K562 (cell line): Measurements from ENCODE around the gene TM2D3. TPM values are rescaled to one million over a fixed set of nuclear protein-coding genes. Genes with fewer than 3 reads are reported as not detected.

ENCODE experiments used
- ATAC-seq: fragments of 200-7000 bp; cut with Tn5 transposase; 3 replicates; pipeline ENCODE4 v1.9.1; 2020; ENCODE audit warnings: moderate library complexity
- BruUV-seq: library from RNA; stranded (reverse); fragments of 400-500 nt; replicated peaks from 2 replicates; lab custom pipeline; 2021; lab: Mats Ljungman, UMichigan
- CTCF ChIA-PET: fragments of 300-600 bp; formaldehyde crosslinking; extraction: SDS; loops from one replicate; lab custom pipeline; 2021; ENCODE audit warnings: low intra/inter-chr PET ratio; lab: Yijun Ruan, JAX
- POLR2A ChIA-PET: fragments of 300-600, 350-650 bp; sonication (Branson Sonifier 250); formaldehyde crosslinking; extraction: SDS; loops from one replicate; lab custom pipeline; 2021; ENCODE audit warnings: antibody characterized with exemption, inconsistent platforms; lab: Yijun Ruan, JAX
- DNase-seq, 4 experiments: peaks; one replicate each; pipeline versions ENCODE4 v3.0.0 to v3.0.0-alpha.2; 2011 to 2018; ENCODE audit warnings: low spot score in 3 of 4, mixed read lengths in 3 of 4; ENCODE audit errors: extremely low read depth in 1 of 4
- FAIRE-seq: peaks from 2 replicates; lab custom pipeline; 2011; peaks lifted over from hg19 to GRCh38; lab: Jason Lieb, UNC
- H2AFZ ChIP-seq: 2 replicates; pipeline ENCODE4 v1.6.0; 2011; ENCODE audit warnings: low read depth, low read length, control low read depth, inconsistent platforms
- H3K27ac ChIP-seq: fragments of 200-600 bp; 3 replicates; pipeline ENCODE4 v1.8.0; 2011; ENCODE audit warnings: low read depth, mild to moderate bottlenecking, control low read depth, inconsistent platforms, low read length, moderate library complexity, mixed read lengths; ENCODE audit errors: extremely low read depth
- H3K27me3 ChIP-seq, 2 experiments: fragments of 300-600 bp in 1 of 2; 2 replicates in 1 of 2; 3 replicates in 1 of 2; pipeline versions ENCODE4 v1.6.0 to v1.8.0; 2011; ENCODE audit warnings: inconsistent platforms in 2 of 2, low read length in 2 of 2, mild to moderate bottlenecking in 1 of 2, mixed read lengths in 1 of 2, moderate library complexity in 1 of 2; ENCODE audit not compliant: control insufficient read depth in 2 of 2, insufficient read depth in 2 of 2
- H3K36me3 ChIP-seq: fragments of 300-600 bp; 3 replicates; pipeline ENCODE4 v1.8.0; 2011; ENCODE audit warnings: mild to moderate bottlenecking, low read length, inconsistent platforms; ENCODE audit not compliant: control insufficient read depth, insufficient read depth
- H3K4me1 ChIP-seq, 2 experiments: fragments of 200-600 bp in 1 of 2; replicated peaks in 1 of 2; 2 replicates in 1 of 2; 3 replicates in 1 of 2; pipeline versions ENCODE4 v1.5.1 to v1.8.0; 2011; ENCODE audit warnings: inconsistent platforms in 2 of 2, low read length in 2 of 2, mild to moderate bottlenecking in 1 of 2, mixed read lengths in 1 of 2, moderate library complexity in 1 of 2; ENCODE audit not compliant: control insufficient read depth in 2 of 2, insufficient read depth in 2 of 2
- H3K4me2 ChIP-seq: 2 replicates; pipeline ENCODE4 v1.6.1; 2011; ENCODE audit warnings: low read length, control low read depth, inconsistent platforms, mixed read lengths; ENCODE audit not compliant: insufficient read depth
- H3K4me3 ChIP-seq: fragments of 200-600 bp; sonication (generic), shearing (Covaris generic); 2 replicates; pipeline ENCODE4 v1.5.1; 2016; ENCODE audit warnings: control low read depth, inconsistent platforms
- H3K79me2 ChIP-seq: fragments of 200-600 bp; 3 replicates; pipeline ENCODE4 v1.8.0; 2011; ENCODE audit warnings: low read length, inconsistent platforms; ENCODE audit not compliant: control insufficient read depth, insufficient read depth
- H3K9ac ChIP-seq, 2 experiments: 2 replicates each; pipeline versions ENCODE4 v1.6.0 to v1.6.1; 2011; ENCODE audit warnings: low read depth in 2 of 2, low read length in 2 of 2, control low read depth in 1 of 2, inconsistent platforms in 1 of 2, mild to moderate bottlenecking in 1 of 2, mixed read lengths in 1 of 2; ENCODE audit not compliant: insufficient read depth in 1 of 2
- H3K9me1 ChIP-seq: one replicate; pipeline ENCODE4 v1.6.0; 2011; ENCODE audit warnings: inconsistent platforms, mild to moderate bottlenecking, low read length, moderate library complexity; ENCODE audit not compliant: control insufficient read depth, insufficient read depth
- H3K9me3 ChIP-seq: replicated peaks from 2 replicates; pipeline ENCODE4 v1.5.1; 2011; ENCODE audit warnings: low read depth, low read length, inconsistent platforms; ENCODE audit not compliant: control insufficient read depth, insufficient read depth
- H4K20me1 ChIP-seq: replicated peaks from 2 replicates; pipeline ENCODE4 v1.6.1; 2011; ENCODE audit warnings: low read length, inconsistent platforms, mixed read lengths; ENCODE audit not compliant: control insufficient read depth, insufficient read depth
- CREM ChIP-seq: IDR thresholded peaks from 2 replicates; pipeline ENCODE4 v1.6.1; 2014; ENCODE audit warnings: antibody characterized with exemption, low read depth
- ETV1 ChIP-seq: fragments of 450-650 bp; conservative IDR thresholded peaks from 2 replicates; pipeline ENCODE4 v1.6.1; 2016; ENCODE audit warnings: missing genetic modification characterization, control low read depth, low read depth, missing compliant biosample characterization
- HNRNPLL ChIP-seq: fragments of 200-400 bp; formaldehyde crosslinking; IDR thresholded peaks from 2 replicates; pipeline ENCODE4 v1.6.1; 2017; ENCODE audit warnings: low read length, low read depth, mild to moderate bottlenecking; ENCODE audit not compliant: poor library complexity, severe bottlenecking
- POLR2A ChIP-seq: fragments of 450-650 bp; conservative IDR thresholded peaks from 2 replicates; pipeline ENCODE4 v1.6.1; 2016
- POLR2AphosphoS5 ChIP-seq: IDR thresholded peaks from 2 replicates; pipeline ENCODE4 v1.6.1; 2011; ENCODE audit warnings: mild to moderate bottlenecking, low read depth, low read length, moderate library complexity; ENCODE audit not compliant: control insufficient read depth, insufficient read depth
- RBBP5 ChIP-seq: fragments of 200-600 bp; sonication (generic); IDR thresholded peaks from 2 replicates; pipeline ENCODE4 v1.6.1; 2012; ENCODE audit warnings: borderline replicate concordance, mild to moderate bottlenecking, low read length, control low read depth, inconsistent platforms; ENCODE audit not compliant: insufficient read depth, poor library complexity, severe bottlenecking
- RBM15 ChIP-seq: fragments of 200-400 bp; formaldehyde crosslinking; IDR thresholded peaks from 2 replicates; pipeline ENCODE4 v1.6.1; 2018; ENCODE audit warnings: mild to moderate bottlenecking, low read length, moderate library complexity; ENCODE audit not compliant: insufficient read depth
- SETDB1 ChIP-seq: IDR thresholded peaks from one replicate; pipeline ENCODE4 v1.6.1; 2012; ENCODE audit warnings: low read length, control low read depth, inconsistent platforms
- TBL1XR1 ChIP-seq, 2 experiments: IDR thresholded peaks; 2 replicates each; pipeline ENCODE4 v1.6.1; 2012; ENCODE audit warnings: improper control_type of control experiment in 2 of 2, low read length in 2 of 2, mild to moderate bottlenecking in 1 of 2
- TRIM24 ChIP-seq, 2 experiments: fragments of 450-650 bp; IDR thresholded peaks; 2 replicates each; pipeline ENCODE4 v1.6.1; 2016
- ZNF134 ChIP-seq: fragments of 250-450 bp; sonication (Bioruptor Pico); conservative IDR thresholded peaks from 2 replicates; pipeline ENCODE4 v1.4.0; 2020
- WGBS: fragments of 100-300 bp; shearing (Covaris generic); methylation state at CpG from one replicate; pipeline ENCODE4 v1.1.6; 2016; ENCODE audit warnings: low coverage, mixed read lengths; ENCODE audit not compliant: insufficient coverage; ENCODE audit errors: missing lambda C conversion rate; 5-methylcytosine and 5-hydroxymethylcytosine counted together
- in situ Hi-C: fragments of 300-500 bp; cut with MboI; formaldehyde crosslinking; loops from 4 replicates; pipeline ENCODE4 v1.15.0; 2018; ENCODE audit warnings: inconsistent platforms, mixed read lengths
- intact Hi-C: fragments of 100-400 bp; cut with micrococcal nuclease; formaldehyde crosslinking; loops from 2 replicates; pipeline ENCODE4 v1.14.2; 2022
- polyA plus RNA-seq, 8 experiments: library from polyadenylated mRNA; depleted of rRNA in 4 of 8; stranded (reverse) in 5 of 8; unstranded in 3 of 8; fragments of >200 nt; fragmentation: Nextera tagmentation in 2 of 8; fragmentation: Illumina TruSeq in 1 of 8; extraction: Ambion mirVana in 2 of 8; extraction: Trizol in 1 of 8; gene quantifications; 2 replicates each; pipeline versions ENCODE4 v1.2.1 to v1.2.3, GENCODE V29; 2011 to 2014; ENCODE audit warnings: inconsistent platforms in 1 of 8, missing spikeins in 1 of 8
- total RNA-seq, 7 experiments: library from RNA; depleted of rRNA in 6 of 7; stranded (reverse); fragments of >200 nt in 6 of 7; fragmentation: Illumina TruSeq in 2 of 7; extraction: Trizol in 2 of 7; gene quantifications; 2 replicates each; pipeline versions ENCODE4 v1.2.1 to v1.2.3, GENCODE V29; 2011 to 2021; ENCODE audit warnings: low replicate concordance in 1 of 7
- TF ChIP-seq, protein P1 (sequence below): fragments of 250-450 bp; sonication (Bioruptor Pico); IDR thresholded peaks from 2 replicates; pipeline ENCODE4 v1.8.0; 2021; ENCODE audit warnings: moderate library complexity, mild to moderate bottlenecking, inconsistent platforms
- TF ChIP-seq, protein P2 (sequence below): fragments of 150-350 bp; IDR thresholded peaks from 2 replicates; pipeline ENCODE4 v1.6.1; 2014; ENCODE audit warnings: low read depth, mild to moderate bottlenecking, low read length, borderline replicate concordance

Gene TM2D3
- total and polyA plus RNA-seq, 9 of the 15 experiments (the other 6 are each of a cell fraction or from before 2014, with no cell fraction given): 16.5 to 67.9 (median 31.3) TPM

DNA sequence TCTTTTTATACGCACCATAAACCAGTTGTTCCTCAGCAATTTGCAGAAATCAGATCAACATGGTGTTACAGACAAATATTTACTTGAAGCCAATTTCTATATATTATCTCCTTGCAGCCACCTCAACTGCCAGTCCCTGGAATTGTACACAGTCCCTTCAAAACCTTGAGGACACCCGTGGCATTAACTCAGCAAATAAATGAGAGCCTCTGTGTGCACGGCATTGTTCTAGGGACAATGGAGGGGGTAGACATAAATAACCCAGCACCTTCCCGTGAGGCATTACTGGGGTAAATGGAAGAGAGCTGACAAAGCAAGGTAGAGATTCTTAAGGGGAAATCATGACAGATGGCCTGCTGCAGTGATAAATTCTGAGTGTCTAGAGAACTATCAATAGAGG lies 12.5 kb downstream of the TM2D3 start:
- no peak for FAIRE-seq
- in situ Hi-C loops: no loop called here
- POLR2A ChIA-PET: interaction anchor here (0.7 to 1.9 kb wide), 3 partner anchors 17 to 345 kb away, joined by 3 read pairs; no protein-coding TSS in a partner anchor

DNA sequence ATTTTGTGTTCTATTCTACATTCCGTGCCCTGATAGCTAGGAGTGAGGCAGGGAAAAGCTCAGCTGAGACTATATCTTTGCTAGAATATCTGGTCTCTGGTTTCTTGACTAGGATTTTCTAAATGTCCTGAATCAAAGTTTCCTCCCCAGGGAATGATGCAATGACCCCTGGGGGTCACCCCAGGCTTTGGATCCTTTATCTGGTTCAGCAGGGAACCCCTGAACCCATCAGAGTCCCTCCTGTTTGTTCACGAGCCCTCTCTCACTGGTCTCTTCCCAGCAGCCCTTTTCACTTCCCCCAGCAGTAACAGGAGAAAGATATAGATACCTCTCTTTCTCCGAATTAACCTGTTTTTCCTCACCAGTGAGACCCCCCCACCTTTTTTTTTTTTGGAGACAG lies 14.3 kb downstream of the TM2D3 start:
- no peak for FAIRE-seq
- in situ Hi-C loops: no loop called here
- no peak overlapping the region for H2AFZ ChIP-seq
- TF ChIP-seq ETV1 (tag) (no peak), RBBP5 (no peak), ZNF134 (no peak), SETDB1 (no peak), TRIM24 (IDR thresholded peaks at IDR 0.05) (no peak), TBL1XR1 (IDR thresholded peaks at IDR 0.05; ENCODE audit: low read length in 2 of 2) (no peak), POLR2AphosphoS5 (no peak), HNRNPLL (no peak), RBM15 (no peak)
- TF ChIP-seq, protein P1, sequence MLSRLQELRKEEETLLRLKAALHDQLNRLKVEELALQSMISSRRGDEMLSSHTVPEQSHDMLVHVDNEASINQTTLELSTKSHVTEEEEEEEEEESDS (CRISPR knock-in tag): no peak
- TF ChIP-seq, protein P2, sequence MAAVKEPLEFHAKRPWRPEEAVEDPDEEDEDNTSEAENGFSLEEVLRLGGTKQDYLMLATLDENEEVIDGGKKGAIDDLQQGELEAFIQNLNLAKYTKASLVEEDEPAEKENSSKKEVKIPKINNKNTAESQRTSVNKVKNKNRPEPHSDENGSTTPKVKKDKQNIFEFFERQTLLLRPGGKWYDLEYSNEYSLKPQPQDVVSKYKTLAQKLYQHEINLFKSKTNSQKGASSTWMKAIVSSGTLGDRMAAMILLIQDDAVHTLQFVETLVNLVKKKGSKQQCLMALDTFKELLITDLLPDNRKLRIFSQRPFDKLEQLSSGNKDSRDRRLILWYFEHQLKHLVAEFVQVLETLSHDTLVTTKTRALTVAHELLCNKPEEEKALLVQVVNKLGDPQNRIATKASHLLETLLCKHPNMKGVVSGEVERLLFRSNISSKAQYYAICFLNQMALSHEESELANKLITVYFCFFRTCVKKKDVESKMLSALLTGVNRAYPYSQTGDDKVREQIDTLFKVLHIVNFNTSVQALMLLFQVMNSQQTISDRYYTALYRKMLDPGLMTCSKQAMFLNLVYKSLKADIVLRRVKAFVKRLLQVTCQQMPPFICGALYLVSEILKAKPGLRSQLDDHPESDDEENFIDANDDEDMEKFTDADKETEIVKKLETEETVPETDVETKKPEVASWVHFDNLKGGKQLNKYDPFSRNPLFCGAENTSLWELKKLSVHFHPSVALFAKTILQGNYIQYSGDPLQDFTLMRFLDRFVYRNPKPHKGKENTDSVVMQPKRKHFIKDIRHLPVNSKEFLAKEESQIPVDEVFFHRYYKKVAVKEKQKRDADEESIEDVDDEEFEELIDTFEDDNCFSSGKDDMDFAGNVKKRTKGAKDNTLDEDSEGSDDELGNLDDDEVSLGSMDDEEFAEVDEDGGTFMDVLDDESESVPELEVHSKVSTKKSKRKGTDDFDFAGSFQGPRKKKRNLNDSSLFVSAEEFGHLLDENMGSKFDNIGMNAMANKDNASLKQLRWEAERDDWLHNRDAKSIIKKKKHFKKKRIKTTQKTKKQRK: no peak

More for the DNA sequence above, 12.5 kb downstream of the TM2D3 start:
- H3K79me2 ChIP-seq: no peaks in the 10 kb centered on the region
- peaks cover 47% of the 10 kb centered on the region for H3K36me3 ChIP-seq
- DNase-seq (no peak), ATAC-seq (no peak)
- H3K27me3 ChIP-seq: no peaks in the 10 kb centered on the region
- CTCF ChIA-PET: interaction anchor here (2.4 kb wide), 1 partner anchor 351 kb away, joined by 16 read pairs; no protein-coding TSS in a partner anchor
- intact Hi-C loops: loop anchor here (2.0 to 10.0 kb wide), 3 partner anchors 99 to 625 kb away; no protein-coding TSS in a partner anchor
- no peaks in the 10 kb centered on the region for H4K20me1 ChIP-seq
- H2AFZ ChIP-seq: no peak overlapping the region
- H3K9me3 ChIP-seq: no peaks in the 10 kb centered on the region
- no peaks in the 10 kb centered on the region; a peak in 1 of 5 replicates for H3K4me1 ChIP-seq
- no TSS peak for BruUV-seq
- no peaks in the 10 kb centered on the region for H3K9me1 ChIP-seq
- no peak overlapping the region for H3K9ac ChIP-seq
- TF ChIP-seq POLR2A (0 out of 2 replicates have a peak, but pooled peaks have one; percentile 29), CREM (no peak)
- H3K27ac ChIP-seq: no peak overlapping the region
- H3K4me2 ChIP-seq: no peak overlapping the region
- 86% methylated on average over 4 of the region's 4 CpGs for WGBS
- H3K4me3 ChIP-seq: no peak overlapping the region

More for the DNA sequence above, 14.3 kb downstream of the TM2D3 start:
- Histone ChIP-seq H4K20me1 (no peaks in the 10 kb centered on the region), H3K4me3 (no peak overlapping the region), H3K4me1 (no peaks in the 10 kb centered on the region; a peak in 1 of 5 replicates), H3K9me1 (no peaks in the 10 kb centered on the region), H3K27me3 (no peaks in the 10 kb centered on the region), H3K27ac (no peak overlapping the region), H3K4me2 (no peak overlapping the region), H3K9ac (no peak overlapping the region), H3K79me2 (no peaks in the 10 kb centered on the region), H3K36me3 (peaks cover 32% of the 10 kb centered on the region), H3K9me3 (no peaks in the 10 kb centered on the region)
- CTCF ChIA-PET: interaction anchor here (0.6 kb wide), 1 partner anchor 326 kb away, joined by 4 read pairs; no protein-coding TSS in a partner anchor
- ATAC-seq: no peak
- WGBS: 57% methylated on average over 3 of the region's 3 CpGs
- intact Hi-C loops: no loop called here
- BruUV-seq: no TSS peak
- POLR2A ChIA-PET: interaction anchor here (0.9 to 1.9 kb wide), 2 partner anchors 19 to 109 kb away, joined by 3 read pairs; no protein-coding TSS in a partner anchor
- DNase-seq: no peak
